ENCODE data around the gene ENPP7. TPM values are rescaled to one million over a fixed set of nuclear protein-coding genes. Genes with fewer than 3 reads are reported as not detected.
A peak's percentile ranks its signal among the peaks of the same experiment; 100 is the strongest.

ENPP7 gene
- total RNA-seq, 1 experiment from 2014 or later = not detected

DNA sequence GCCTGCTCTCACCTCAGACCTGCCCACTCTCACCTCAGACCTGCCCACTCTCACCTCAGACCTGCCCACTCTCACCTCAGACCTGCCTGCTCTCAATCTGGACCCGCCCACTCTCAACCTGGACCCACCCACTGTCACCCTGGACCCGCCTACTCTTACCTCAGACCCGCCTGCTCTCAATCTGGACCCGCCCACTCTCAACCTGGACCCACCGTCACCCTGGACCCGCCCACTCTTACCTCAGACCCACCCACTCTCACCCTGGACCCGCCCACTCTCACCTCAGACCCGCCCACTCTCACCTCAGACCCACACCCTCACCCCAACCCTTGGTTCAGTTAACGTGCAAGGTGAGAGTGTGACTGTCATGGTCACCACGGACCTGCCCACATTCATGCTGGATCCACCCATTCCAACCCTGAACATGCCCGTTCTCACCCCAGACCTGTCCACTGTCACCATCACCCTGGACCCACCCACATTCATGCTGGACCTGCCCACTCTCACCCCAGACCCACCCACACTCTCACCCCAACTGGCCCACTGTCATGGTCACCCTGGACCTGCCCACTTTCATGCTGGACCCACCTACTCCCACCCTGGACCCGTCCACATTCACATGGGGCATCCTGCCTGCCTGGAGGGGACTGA, 31.2 kb upstream of the ENPP7 start:
- ChIA-PET CTCF (interaction anchor here (1.0 kb wide), 1 partner anchor 9 kb away, joined by 3 read pairs; no protein-coding TSS in a partner anchor), RAD21 (ENCODE audit: low non-redundant PET in 1 of 2, low total read pairs in 2 of 2, uncharacterized antibody in 2 of 2, unreplicated experiment in 2 of 2) (no interaction called here), POLR2A (no interaction called here)
- intact Hi-C loops (cut with micrococcal nuclease) = no loop called here
- TF ChIP-seq RAD21 (IDR thresholded peaks at IDR 0.05; ENCODE audit: low read depth) (no peak), CBX3 (IDR thresholded peaks at IDR 0.05; ENCODE audit: low read depth) (no peak), EZH2phosphoT487 (IDR thresholded peaks at IDR 0.05; ENCODE audit: borderline replicate concordance) (no peak), SRF (IDR thresholded peaks at IDR 0.05; ENCODE audit: low read depth) (no peak), EGR1 (IDR thresholded peaks at IDR 0.05; ENCODE audit: low read depth) (no peak; the same call in 1 of the 2 replicates), ZFX (IDR thresholded peaks at IDR 0.05) (no peak), CEBPB (IDR thresholded peaks at IDR 0.05; ENCODE audit: low read depth) (no peak), JUND (IDR thresholded peaks at IDR 0.05) (no peak), ZNF274 (IDR thresholded peaks at IDR 0.05; ENCODE audit: low read depth, low read length) (no peak), POLR2AphosphoS5 (IDR thresholded peaks at IDR 0.05; ENCODE audit: low read depth, low read length) (no peak), POLR2A (IDR thresholded peaks at IDR 0.05; ENCODE audit: borderline replicate concordance, extremely low read depth, insufficient read depth, insufficient read length) (no peak)
- TF ChIP-seq, protein P1, sequence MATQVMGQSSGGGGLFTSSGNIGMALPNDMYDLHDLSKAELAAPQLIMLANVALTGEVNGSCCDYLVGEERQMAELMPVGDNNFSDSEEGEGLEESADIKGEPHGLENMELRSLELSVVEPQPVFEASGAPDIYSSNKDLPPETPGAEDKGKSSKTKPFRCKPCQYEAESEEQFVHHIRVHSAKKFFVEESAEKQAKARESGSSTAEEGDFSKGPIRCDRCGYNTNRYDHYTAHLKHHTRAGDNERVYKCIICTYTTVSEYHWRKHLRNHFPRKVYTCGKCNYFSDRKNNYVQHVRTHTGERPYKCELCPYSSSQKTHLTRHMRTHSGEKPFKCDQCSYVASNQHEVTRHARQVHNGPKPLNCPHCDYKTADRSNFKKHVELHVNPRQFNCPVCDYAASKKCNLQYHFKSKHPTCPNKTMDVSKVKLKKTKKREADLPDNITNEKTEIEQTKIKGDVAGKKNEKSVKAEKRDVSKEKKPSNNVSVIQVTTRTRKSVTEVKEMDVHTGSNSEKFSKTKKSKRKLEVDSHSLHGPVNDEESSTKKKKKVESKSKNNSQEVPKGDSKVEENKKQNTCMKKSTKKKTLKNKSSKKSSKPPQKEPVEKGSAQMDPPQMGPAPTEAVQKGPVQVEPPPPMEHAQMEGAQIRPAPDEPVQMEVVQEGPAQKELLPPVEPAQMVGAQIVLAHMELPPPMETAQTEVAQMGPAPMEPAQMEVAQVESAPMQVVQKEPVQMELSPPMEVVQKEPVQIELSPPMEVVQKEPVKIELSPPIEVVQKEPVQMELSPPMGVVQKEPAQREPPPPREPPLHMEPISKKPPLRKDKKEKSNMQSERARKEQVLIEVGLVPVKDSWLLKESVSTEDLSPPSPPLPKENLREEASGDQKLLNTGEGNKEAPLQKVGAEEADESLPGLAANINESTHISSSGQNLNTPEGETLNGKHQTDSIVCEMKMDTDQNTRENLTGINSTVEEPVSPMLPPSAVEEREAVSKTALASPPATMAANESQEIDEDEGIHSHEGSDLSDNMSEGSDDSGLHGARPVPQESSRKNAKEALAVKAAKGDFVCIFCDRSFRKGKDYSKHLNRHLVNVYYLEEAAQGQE (IDR thresholded peaks at IDR 0.05; ENCODE audit: low read depth) = no peak
- TF ChIP-seq, protein P2, sequence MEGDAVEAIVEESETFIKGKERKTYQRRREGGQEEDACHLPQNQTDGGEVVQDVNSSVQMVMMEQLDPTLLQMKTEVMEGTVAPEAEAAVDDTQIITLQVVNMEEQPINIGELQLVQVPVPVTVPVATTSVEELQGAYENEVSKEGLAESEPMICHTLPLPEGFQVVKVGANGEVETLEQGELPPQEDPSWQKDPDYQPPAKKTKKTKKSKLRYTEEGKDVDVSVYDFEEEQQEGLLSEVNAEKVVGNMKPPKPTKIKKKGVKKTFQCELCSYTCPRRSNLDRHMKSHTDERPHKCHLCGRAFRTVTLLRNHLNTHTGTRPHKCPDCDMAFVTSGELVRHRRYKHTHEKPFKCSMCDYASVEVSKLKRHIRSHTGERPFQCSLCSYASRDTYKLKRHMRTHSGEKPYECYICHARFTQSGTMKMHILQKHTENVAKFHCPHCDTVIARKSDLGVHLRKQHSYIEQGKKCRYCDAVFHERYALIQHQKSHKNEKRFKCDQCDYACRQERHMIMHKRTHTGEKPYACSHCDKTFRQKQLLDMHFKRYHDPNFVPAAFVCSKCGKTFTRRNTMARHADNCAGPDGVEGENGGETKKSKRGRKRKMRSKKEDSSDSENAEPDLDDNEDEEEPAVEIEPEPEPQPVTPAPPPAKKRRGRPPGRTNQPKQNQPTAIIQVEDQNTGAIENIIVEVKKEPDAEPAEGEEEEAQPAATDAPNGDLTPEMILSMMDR (IDR thresholded peaks at IDR 0.05 in 2 of 3, conservative IDR thresholded peaks at IDR 0.05 in 1 of 3; ENCODE audit: borderline replicate concordance in 1 of 3, insufficient read depth in 1 of 3, low read depth in 2 of 3, low read length in 2 of 3) = no peak
- TF ChIP-seq, protein P3, sequence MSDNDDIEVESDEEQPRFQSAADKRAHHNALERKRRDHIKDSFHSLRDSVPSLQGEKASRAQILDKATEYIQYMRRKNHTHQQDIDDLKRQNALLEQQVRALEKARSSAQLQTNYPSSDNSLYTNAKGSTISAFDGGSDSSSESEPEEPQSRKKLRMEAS (IDR thresholded peaks at IDR 0.05) = no peak
- TF ChIP-seq, protein P4, sequence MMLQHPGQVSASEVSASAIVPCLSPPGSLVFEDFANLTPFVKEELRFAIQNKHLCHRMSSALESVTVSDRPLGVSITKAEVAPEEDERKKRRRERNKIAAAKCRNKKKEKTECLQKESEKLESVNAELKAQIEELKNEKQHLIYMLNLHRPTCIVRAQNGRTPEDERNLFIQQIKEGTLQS (IDR thresholded peaks at IDR 0.05) = no peak
- Histone ChIP-seq H3K4me3 (replicated peaks in 1 of 2; ENCODE audit: low read depth in 1 of 2, low read length in 2 of 2) (no peak overlapping the region), H3K4me2 (ENCODE audit: low read length) (no peak overlapping the region), H3K4me1 (ENCODE audit: control insufficient read depth in 1 of 2, insufficient read depth in 2 of 2, low read length in 2 of 2) (peaks cover 15 to 26% of the 10 kb centered on the region in 2 experiments), H3K36me3 (ENCODE audit: control insufficient read depth in 1 of 2, insufficient read depth in 2 of 2, low read length in 2 of 2) (no peaks in the 10 kb centered on the region), H4K20me1 (ENCODE audit: insufficient read depth) (no peaks in the 10 kb centered on the region), H3K9me3 (ENCODE audit: control insufficient read depth in 1 of 2, insufficient read depth in 1 of 2, low read depth in 1 of 2, low read length in 2 of 2) (no peaks in the 10 kb centered on the region), H2AFZ (ENCODE audit: low read depth, low read length, poor library complexity, severe bottlenecking) (no peak overlapping the region), H3K9ac (ENCODE audit: low read length) (no peak overlapping the region), H3K9me2 (ENCODE audit: insufficient read depth) (no peaks in the 10 kb centered on the region), H3K79me2 (ENCODE audit: insufficient read depth, low read length) (no peaks in the 10 kb centered on the region), H3K27me3 (ENCODE audit: insufficient read depth, low read length) (no peaks in the 10 kb centered on the region), H3K27ac (ENCODE audit: low read depth, low read length) (no peak overlapping the region; the same call in 1 of the 2 replicates)
- DNase-seq (ENCODE audit: low read depth, low spot score) = peak; percentile 39
- ATAC-seq = peak; percentile 77
- no TSS peak for BruUV-seq (replicated peaks)
